ENCODE data around the gene POLR2J.
"Not testable (repeated sequence)": the region's sequence is repeated elsewhere in the genome, so short reads cannot be mapped to it uniquely, and the experiment has no call there.

Gene POLR2J

GRCh38 chr7:102478314-102479208, at the start of gene POLR2J:
POLR2J (minus strand) TSS chr7:102478922; CDS start chr7:102478860, 62 bp downstream.
- H3K9me3 Mint-ChIP-seq; H3K4me1 Mint-ChIP-seq (ENCODE audit: low read depth); H3K27me3 Mint-ChIP-seq; H3K36me3 Mint-ChIP-seq (ENCODE audit: low read depth): not testable (repeated sequence)
- DNase-seq, result peak; percentile 100
- Mint-ChIP-seq H3K27ac (peak within 1 kb of the TSS; percentile 94), H3K4me3 (peak within 1 kb of the TSS; percentile 93)

- H3K27me3 Mint-ChIP-seq, H3K9me3 Mint-ChIP-seq: not testable (repeated sequence)
- DNase-seq, result peak; percentile 24
Observed at GRCh38 chr7:102527822-102528793, 49.4 kb upstream of the POLR2J start.

GRCh38 chr7:102527182-102527581, 48.5 kb upstream of the POLR2J start:
- not testable (repeated sequence) for H3K27me3 Mint-ChIP-seq; DNase-seq; H3K36me3 Mint-ChIP-seq (ENCODE audit: low read depth); H3K27ac Mint-ChIP-seq; H3K4me3 Mint-ChIP-seq; H3K4me1 Mint-ChIP-seq (ENCODE audit: low read depth); H3K9me3 Mint-ChIP-seq

More at GRCh38 chr7:102527822-102528793, 49.4 kb upstream of the POLR2J start:
- not testable (repeated sequence) for H3K4me3 Mint-ChIP-seq; H3K27ac Mint-ChIP-seq; H3K4me1 Mint-ChIP-seq (ENCODE audit: low read depth); H3K36me3 Mint-ChIP-seq (ENCODE audit: low read depth)

GRCh38 chr7:102524803-102525202, 46.1 kb upstream of the POLR2J start:
- H3K36me3 Mint-ChIP-seq (ENCODE audit: low read depth); H3K9me3 Mint-ChIP-seq; H3K27ac Mint-ChIP-seq; H3K4me3 Mint-ChIP-seq; H3K4me1 Mint-ChIP-seq (ENCODE audit: low read depth); H3K27me3 Mint-ChIP-seq: not testable (repeated sequence)
- DNase-seq, result peak; percentile 25

- H3K9me3 Mint-ChIP-seq; H3K36me3 Mint-ChIP-seq (ENCODE audit: low read depth); H3K4me1 Mint-ChIP-seq (ENCODE audit: low read depth); H3K27me3 Mint-ChIP-seq; H3K27ac Mint-ChIP-seq; H3K4me3 Mint-ChIP-seq; DNase-seq: not testable (repeated sequence)
Observed at GRCh38 chr7:102520797-102521196, 42.1 kb upstream of the POLR2J start.

- H3K36me3 Mint-ChIP-seq (ENCODE audit: low read depth); H3K4me3 Mint-ChIP-seq; H3K27me3 Mint-ChIP-seq; H3K27ac Mint-ChIP-seq; H3K4me1 Mint-ChIP-seq (ENCODE audit: low read depth); H3K9me3 Mint-ChIP-seq: not testable (repeated sequence)
- peak; percentile 48 for DNase-seq
Observed at GRCh38 chr7:102517550-102518147, 38.9 kb upstream of the POLR2J start, which contains the start of gene RASA4B. RASA4B (minus strand) TSS chr7:102517777; CDS start chr7:102517710, 67 bp downstream.

- H3K27ac Mint-ChIP-seq; H3K9me3 Mint-ChIP-seq; DNase-seq; H3K27me3 Mint-ChIP-seq; H3K4me3 Mint-ChIP-seq; H3K36me3 Mint-ChIP-seq (ENCODE audit: low read depth); H3K4me1 Mint-ChIP-seq (ENCODE audit: low read depth): not testable (repeated sequence)
Observed at GRCh38 chr7:102516951-102517350, 38.2 kb upstream of the POLR2J start.

GRCh38 chr7:102515889-102516288, 37.2 kb upstream of the POLR2J start:
- H3K36me3 Mint-ChIP-seq (ENCODE audit: low read depth); H3K4me1 Mint-ChIP-seq (ENCODE audit: low read depth); H3K9me3 Mint-ChIP-seq; H3K27me3 Mint-ChIP-seq; H3K4me3 Mint-ChIP-seq; DNase-seq; H3K27ac Mint-ChIP-seq: not testable (repeated sequence)

GRCh38 chr7:102514881-102515721, 36.4 kb upstream of the POLR2J start:
- H3K4me3 Mint-ChIP-seq; H3K4me1 Mint-ChIP-seq (ENCODE audit: low read depth); DNase-seq; H3K27ac Mint-ChIP-seq; H3K36me3 Mint-ChIP-seq (ENCODE audit: low read depth); H3K27me3 Mint-ChIP-seq; H3K9me3 Mint-ChIP-seq: not testable (repeated sequence)

GRCh38 chr7:102512642-102513221, 34.0 kb upstream of the POLR2J start:
- not testable (repeated sequence) for H3K36me3 Mint-ChIP-seq (ENCODE audit: low read depth); H3K4me3 Mint-ChIP-seq; H3K27me3 Mint-ChIP-seq; H3K27ac Mint-ChIP-seq; H3K9me3 Mint-ChIP-seq; H3K4me1 Mint-ChIP-seq (ENCODE audit: low read depth)
- peak; percentile 40 for DNase-seq

GRCh38 chr7:102511860-102512522, 33.3 kb upstream of the POLR2J start:
- not testable (repeated sequence) for H3K27me3 Mint-ChIP-seq; H3K36me3 Mint-ChIP-seq (ENCODE audit: low read depth); H3K4me3 Mint-ChIP-seq; H3K4me1 Mint-ChIP-seq (ENCODE audit: low read depth); H3K27ac Mint-ChIP-seq; H3K9me3 Mint-ChIP-seq; DNase-seq

GRCh38 chr7:102510575-102510974, 31.9 kb upstream of the POLR2J start:
- DNase-seq; H3K9me3 Mint-ChIP-seq; H3K27me3 Mint-ChIP-seq; H3K27ac Mint-ChIP-seq; H3K4me1 Mint-ChIP-seq (ENCODE audit: low read depth); H3K36me3 Mint-ChIP-seq (ENCODE audit: low read depth); H3K4me3 Mint-ChIP-seq: not testable (repeated sequence)

- H3K4me1 Mint-ChIP-seq (ENCODE audit: low read depth); H3K36me3 Mint-ChIP-seq (ENCODE audit: low read depth); DNase-seq; H3K4me3 Mint-ChIP-seq; H3K27me3 Mint-ChIP-seq; H3K9me3 Mint-ChIP-seq; H3K27ac Mint-ChIP-seq: not testable (repeated sequence)
Observed at GRCh38 chr7:102507410-102508088, 28.8 kb upstream of the POLR2J start.

All from activated T-cell treated with anti-CD3 and anti-CD28 coated beads, Interleukin-2, amount 50 U/mL, for 24 hours (primary cell).